Kidney (tissue), 14 donors: ENCODE measurements around the gene MCEE. TPM values are rescaled to one million over a fixed set of nuclear protein-coding genes. Genes with fewer than 3 reads are reported as not detected.
"Not testable (repeated sequence)": the region's sequence is repeated elsewhere in the genome, so short reads cannot be mapped to it uniquely, and the experiment has no call there.

Experiments
- DNase-seq, 5 donors: peaks; one replicate each; pipeline ENCODE4 v3.0.0-alpha.2; 2013 to 2020
- FAIRE-seq: peaks from 2 replicates; lab custom pipeline; 2012; peaks lifted over from hg19 to GRCh38; lab: Jason Lieb, UNC
- H3K27ac ChIP-seq, 2 donors: one replicate each; pipeline ENCODE4 v1.7.0; 2013; ENCODE audit warnings: low read depth in 2 of 2, low read length in 2 of 2, inconsistent platforms in 1 of 2
- H3K27me3 ChIP-seq: one replicate; pipeline ENCODE4 v1.7.1; 2013; ENCODE audit warnings: low read length, inconsistent platforms; ENCODE audit not compliant: control insufficient read depth, insufficient read depth
- H3K36me3 ChIP-seq, 3 donors: one replicate each; pipeline versions ENCODE4 v1.7.0 to v1.7.1; 2013; ENCODE audit warnings: low read length in 3 of 3, control low read depth in 1 of 3, inconsistent platforms in 1 of 3; ENCODE audit not compliant: insufficient read depth in 3 of 3, control insufficient read depth in 2 of 3
- H3K4me1 ChIP-seq, 3 donors: one replicate each; pipeline versions ENCODE4 v1.7.0 to v1.7.1; 2013; ENCODE audit warnings: low read length in 3 of 3, inconsistent platforms in 1 of 3, low read depth in 1 of 3; ENCODE audit not compliant: control insufficient read depth in 2 of 3, insufficient read depth in 2 of 3
- H3K4me3 ChIP-seq, 3 donors: one replicate each; pipeline versions ENCODE4 v1.7.0 to v1.8.1; 2013; ENCODE audit warnings: low read length in 3 of 3, control low read depth in 1 of 3, inconsistent platforms in 1 of 3
- H3K9ac ChIP-seq, 3 donors: one replicate each; pipeline versions ENCODE4 v1.7.0 to v1.7.1; 2013; ENCODE audit warnings: low read length in 3 of 3, control low read depth in 1 of 3, inconsistent platforms in 1 of 3
- H3K9me3 ChIP-seq, 3 donors: one replicate each; pipeline versions ENCODE4 v1.7.0 to v1.7.1; 2013; ENCODE audit warnings: low read length in 3 of 3, control low read depth in 1 of 3, inconsistent platforms in 1 of 3; ENCODE audit not compliant: control insufficient read depth in 2 of 3, insufficient read depth in 1 of 3
- CTCF ChIP-seq: IDR thresholded peaks from 3 replicates; pipeline ENCODE4 v1.5.1; 2012; ENCODE audit warnings: mild to moderate bottlenecking, moderate library complexity, borderline replicate concordance; ENCODE audit not compliant: insufficient read depth; ENCODE audit errors: extremely low read depth
- intact Hi-C: fragments of 100-400 bp; cut with DNase I; formaldehyde crosslinking; loops from one replicate; pipeline ENCODE4 v1.11.1; 2022
- polyA plus RNA-seq: library from polyadenylated mRNA; stranded (reverse); fragments of 350-450 nt; fragmentation: Illumina TruSeq; extraction: RNeasy Lipid Tissue Mini Kit (QIAGEN cat#74804); gene quantifications from one replicate; pipeline ENCODE4 v1.2.3, GENCODE V29; 2014; ENCODE audit warnings: low read depth, low replicate concordance; ENCODE audit not compliant: insufficient read depth
- total RNA-seq: library from RNA; stranded (reverse); fragmentation: NEBNext Ultra II Directional; extraction: Animal tissue kit (Norgen Biotek cat#: 25700); gene quantifications from one replicate; pipeline ENCODE4 v1.2.1, GENCODE V29; 2021
- donor health status: control.
- donor health status: control.
- donor health status: control.
- donor health status: control.
- donor health status: control.
- donor health status: DM: yes; HTN: yes; CAD: no.
- donor health status: Normal renal cell carcinoma (clear cell type).

The MCEE gene
- total and polyA plus RNA-seq, 2 donors from 2014 or later, result 20.3 to 29.0 TPM

GRCh38 chr2:71148506-71149063 lies 18.6 kb upstream of the MCEE start:
- no peak for TF ChIP-seq CTCF
- Histone ChIP-seq H3K4me3 (no peak overlapping the region), H3K36me3 (peaks cover 10 to 46% (median 43%) of the 10 kb centered on the region in 3 donors), H3K27me3 (no peaks in the 10 kb centered on the region), H3K9ac (no peak overlapping the region), H3K9me3 (no peaks in the 10 kb centered on the region), H3K4me1 (no peaks in the 10 kb centered on the region), H3K27ac (no peak overlapping the region)
- intact Hi-C loops, result no loop called here
- DNase-seq (no peak), FAIRE-seq (no peak)

- H3K9ac ChIP-seq, result no peak overlapping the region
- TF ChIP-seq CTCF, result no peak
- intact Hi-C loops, result no loop called here
- H3K27me3 ChIP-seq, result no peaks in the 10 kb centered on the region
- H3K27ac ChIP-seq, result no peak overlapping the region
- DNase-seq, result no peak
- peaks cover 17 to 57% (median 55%) of the 10 kb centered on the region in 3 donors for H3K36me3 ChIP-seq
- H3K4me1 ChIP-seq, result no peaks in the 10 kb centered on the region
- H3K4me3 ChIP-seq, result no peak overlapping the region
- no peak for FAIRE-seq
- no peaks in the 10 kb centered on the region for H3K9me3 ChIP-seq
Measured at GRCh38 chr2:71143782-71144181, 13.8 kb upstream of the MCEE start.

- Histone ChIP-seq H3K9ac (no peak overlapping the region), H3K4me1 (peaks cover 0 to 10% (median 6%) of the 10 kb centered on the region in 3 donors), H3K27ac (no peak overlapping the region), H3K4me3 (no peak overlapping the region), H3K9me3 (no peaks in the 10 kb centered on the region), H3K27me3 (no peaks in the 10 kb centered on the region), H3K36me3 (peaks cover 13 to 33% (median 20%) of the 10 kb centered on the region in 3 donors)
- FAIRE-seq (no peak), DNase-seq (no peak)
- no peak for TF ChIP-seq CTCF
- intact Hi-C loops, result no loop called here
Measured at GRCh38 chr2:71136174-71136573, 6.1 kb upstream of the MCEE start.

GRCh38 chr2:71133603-71134002 lies 3.6 kb upstream of the MCEE start:
- Histone ChIP-seq H3K9me3 (no peaks in the 10 kb centered on the region), H3K27me3 (no peaks in the 10 kb centered on the region), H3K9ac (no peak overlapping the region), H3K4me3 (no peak overlapping the region), H3K4me1 (peaks cover 0 to 15% (median 11%) of the 10 kb centered on the region in 3 donors), H3K27ac (no peak overlapping the region), H3K36me3 (peaks cover 8 to 18% (median 8%) of the 10 kb centered on the region in 3 donors)
- TF ChIP-seq CTCF, result no peak
- no peak for FAIRE-seq
- intact Hi-C loops, result no loop called here
- DNase-seq, result no peak

- H3K9ac ChIP-seq, result peak overlapping the region in 1 of 3 donors; percentile 94
- DNase-seq, result peak in 1 of 5 donors; percentile 0
- H3K36me3 ChIP-seq, H3K27ac ChIP-seq, H3K9me3 ChIP-seq, FAIRE-seq, H3K27me3 ChIP-seq, intact Hi-C loops: not testable (repeated sequence)
- H3K4me3 ChIP-seq, result peak overlapping the region; percentile 90 to 98 (median 96)
- peaks cover 0 to 15% (median 11%) of the 10 kb centered on the region in 3 donors for H3K4me1 ChIP-seq
Measured at GRCh38 chr2:71131387-71132166, 1.5 kb upstream of the MCEE start.
